ENCODE results near the gene DDX23. TPM values are rescaled to one million over a fixed set of nuclear protein-coding genes. Genes with fewer than 3 reads are reported as not detected.

Gene DDX23
- total and polyA plus RNA-seq, 2 of the 4 experiments (the other 2 are of a cell fraction): 61.8 to 81.9 TPM

GRCh38 chr12:48817873-48818830 lies 33.8 kb downstream of the DDX23 start, which contains the start of gene CACNB3:
Gene CACNB3, plus strand, starts transcription at chr12:48818496. Its CDS starts 434 bp downstream, at chr12:48818930.
- Histone ChIP-seq H3K36me3 (ENCODE audit: control insufficient read depth, insufficient read depth, low read length) (peaks cover 2% of the 10 kb centered on the region; the same call in 1 of the 2 replicates), H3K27me3 (ENCODE audit: control insufficient read depth, insufficient read depth, low read length) (no peaks in the 10 kb centered on the region), H3K4me3 (ENCODE audit: insufficient read depth, low read depth, low read length) (peak within 1 kb of the TSS; percentile 83), H3K9me3 (ENCODE audit: control insufficient read depth, insufficient read depth, low read length) (no peaks in the 10 kb centered on the region), H3K4me2 (ENCODE audit: low read depth, low read length) (peak within 1 kb of the TSS; percentile 85), H3K79me1 (ENCODE audit: low read depth in 1 of 2, low read length in 2 of 2) (peaks cover 57 to 88% of the 10 kb centered on the region in 2 experiments), H3K9ac (ENCODE audit: low read depth, low read length) (peak within 1 kb of the TSS; percentile 77), H3K4me1 (ENCODE audit: control insufficient read depth, insufficient read depth, low read length) (peaks cover 20% of the 10 kb centered on the region), H4K5ac (ENCODE audit: low read depth, low read length) (0 out of 2 replicates have a peak within 1 kb of the TSS, but pooled peaks have one; percentile 3), H2BK20ac (ENCODE audit: low read depth, low read length) (no peak within 1 kb of the TSS), H3K9me1 (ENCODE audit: insufficient read depth, low read length) (peaks cover 23% of the 10 kb centered on the region), H2BK15ac (ENCODE audit: low read depth, low read length) (no peak within 1 kb of the TSS), H3K4ac (ENCODE audit: low read depth, low read length) (peak within 1 kb of the TSS; percentile 91), H4K20me1 (ENCODE audit: insufficient read depth, low read length) (peaks cover 12% of the 10 kb centered on the region), H2AK9ac (replicated peaks; ENCODE audit: low read depth, low read length, poor library complexity) (peak within 1 kb of the TSS; percentile 96), H4K91ac (ENCODE audit: insufficient read depth, low read depth, low read length) (peak within 1 kb of the TSS; percentile 86), H3K23ac (ENCODE audit: low read depth, low read length) (peak within 1 kb of the TSS; percentile 77), H3K56ac (ENCODE audit: extremely low read depth, insufficient read depth, low read length) (peak within 1 kb of the TSS; percentile 40), H3K27ac (ENCODE audit: insufficient read depth, low read length) (peak within 1 kb of the TSS; percentile 55), H2AK5ac (ENCODE audit: low read depth, low read length) (peak within 1 kb of the TSS; percentile 89), H3K14ac (replicated peaks; ENCODE audit: low read depth, low read length) (peak within 1 kb of the TSS; percentile 55), H3K18ac (ENCODE audit: low read depth, low read length) (no peak within 1 kb of the TSS; the same call in 1 of the 2 replicates), H4K8ac (ENCODE audit: low read depth in 2 of 2, low read length in 2 of 2) (peak within 1 kb of the TSS; percentile 71 to 82; a peak in 3 of 4 replicates), H2BK120ac (ENCODE audit: low read depth, low read length) (peak within 1 kb of the TSS; percentile 33; the same call in 1 of the 2 replicates), H2AFZ (replicated peaks; ENCODE audit: low read length, poor library complexity) (peak within 1 kb of the TSS; percentile 95), H2BK5ac (ENCODE audit: low read depth, low read length, poor library complexity, severe bottlenecking) (no peak within 1 kb of the TSS)
- no peak for TF ChIP-seq CTCF (conservative IDR thresholded peaks at IDR 0.05; ENCODE audit: low read depth, low read length)
- TF ChIP-seq ELK1 (IDR thresholded peaks at IDR 0.05; ENCODE audit: borderline replicate concordance, low read depth, low read length): no peak
- TF ChIP-seq CEBPB (IDR thresholded peaks at IDR 0.05; ENCODE audit: low read depth, low read length): 0 out of 2 replicates have a peak, but pooled peaks have one; percentile 17
- peak; percentile 36 for TF ChIP-seq RCOR1 (IDR thresholded peaks at IDR 0.05; ENCODE audit: insufficient replicate concordance, low read length)
- ATAC-seq (ENCODE audit: low read depth) (peak; percentile 42), DNase-seq (peak; percentile 43)
- BruUV-seq (replicated peaks): no TSS peak
- intact Hi-C loops (cut with micrococcal nuclease): no loop called here
- dilution Hi-C loops (cut with HindIII; ENCODE audit: low sequenced_read_pairs, unreplicated experiment): no loop called here
- POLR2A ChIA-PET (ENCODE audit: unreplicated experiment): interaction anchor here (0.8 kb wide), 1 partner anchor 9 kb away, joined by 3 read pairs; no protein-coding TSS in a partner anchor
- CTCF ChIA-PET: interaction anchor here (0.5 to 1.0 kb wide), 2 partner anchors 9 to 65 kb away, joined by 3 to 5 read pairs; no protein-coding TSS in a partner anchor
- WGBS, 2 experiments (ENCODE audit: extremely low coverage in 2 of 2, insufficient read length in 1 of 2): 0% methylated on average over 12 of the region's 79 CpGs; no CpG with 5 or more reads in 1 of the 2 experiments
- in situ Hi-C loops (cut with MboI; ENCODE audit: low sequenced_read_pairs): no loop called here
